HG03442 (cell line): ENCODE measurements around the gene RBM45.
A peak's percentile ranks its signal among the peaks of the same experiment; 100 is the strongest.
"Not testable (repeated sequence)": the region's sequence is repeated elsewhere in the genome, so short reads cannot be mapped to it uniquely, and the experiment has no call there.

Experiments
- ATAC-seq: cut with Tn5 transposase; IDR thresholded peaks from one replicate; pipeline ENCODE4 v1.9.1; 2021; ENCODE audit warnings: mild to moderate bottlenecking, moderate library complexity; ENCODE audit not compliant: unreplicated experiment

The RBM45 gene

GRCh38 chr2:178112202-178113152, at the start of gene RBM45:
TSS of gene RBM45 (plus strand) at chr2:178112437. CDS start at chr2:178112547, 110 bp downstream.
- peak; percentile 89 for ATAC-seq

- no peak for ATAC-seq
Observed at GRCh38 chr2:178066324-178066723, 45.9 kb upstream of the RBM45 start.

- no peak for ATAC-seq
Observed at GRCh38 chr2:178066890-178067669, 45.2 kb upstream of the RBM45 start.

GRCh38 chr2:178068823-178069454, 43.3 kb upstream of the RBM45 start:
- ATAC-seq: no peak

GRCh38 chr2:178069551-178069950, 42.7 kb upstream of the RBM45 start:
- ATAC-seq: no peak

GRCh38 chr2:178070824-178071223, 41.4 kb upstream of the RBM45 start:
- no peak for ATAC-seq

- no peak for ATAC-seq
Observed at GRCh38 chr2:178072000-178072382, 40.2 kb upstream of the RBM45 start.

GRCh38 chr2:178072383-178073301, 39.6 kb upstream of the RBM45 start, which contains the start of gene PDE11A:
TSS of gene PDE11A (minus strand) at chr2:178072777. CDS start at chr2:178072437, 340 bp downstream.
- ATAC-seq: no peak

- no peak for ATAC-seq
Observed at GRCh38 chr2:178074123-178075005, 37.9 kb upstream of the RBM45 start.

- no peak for ATAC-seq
Observed at GRCh38 chr2:178075006-178075326, 37.3 kb upstream of the RBM45 start.

GRCh38 chr2:178076130-178076529, 36.1 kb upstream of the RBM45 start:
- ATAC-seq: no peak

- ATAC-seq: not testable (repeated sequence)
Observed at GRCh38 chr2:178079279-178079678, 33.0 kb upstream of the RBM45 start.

GRCh38 chr2:178082408-178083045, 29.7 kb upstream of the RBM45 start:
- no peak for ATAC-seq

GRCh38 chr2:178084273-178084672, 28.0 kb upstream of the RBM45 start:
- ATAC-seq: no peak

GRCh38 chr2:178088774-178089270, 23.4 kb upstream of the RBM45 start:
- ATAC-seq: no peak

- ATAC-seq: no peak
Observed at GRCh38 chr2:178093471-178093870, 18.8 kb upstream of the RBM45 start.

- no peak for ATAC-seq
Observed at GRCh38 chr2:178101321-178102079, 10.7 kb upstream of the RBM45 start.

GRCh38 chr2:178105566-178105965, 6.7 kb upstream of the RBM45 start:
- ATAC-seq: no peak
